GM12872 (cell line): Measurements from ENCODE around the gene ADCK2.

Experiments
- CTCF ChIP-seq: IDR thresholded peaks from 3 replicates; pipeline ENCODE4 v1.5.1; 2011; ENCODE audit warnings: low read depth, mild to moderate bottlenecking, low read length, moderate library complexity; ENCODE audit not compliant: insufficient read depth

Gene ADCK2

GRCh38 chr7:140653319-140654108 is 19.2 kb upstream of the ADCK2 start:
- TF ChIP-seq CTCF, result peak; percentile 85

- no peak for TF ChIP-seq CTCF
Measured at GRCh38 chr7:140654109-140654387, 18.7 kb upstream of the ADCK2 start.

- TF ChIP-seq CTCF, result no peak
Measured at GRCh38 chr7:140654661-140655060, 18.1 kb upstream of the ADCK2 start.

GRCh38 chr7:140655511-140656408 is 17.0 kb upstream of the ADCK2 start:
- TF ChIP-seq CTCF, result no peak

GRCh38 chr7:140656548-140657515 is 15.9 kb upstream of the ADCK2 start:
- no peak for TF ChIP-seq CTCF

GRCh38 chr7:140657891-140658290 is 14.9 kb upstream of the ADCK2 start:
- no peak for TF ChIP-seq CTCF

DNA sequence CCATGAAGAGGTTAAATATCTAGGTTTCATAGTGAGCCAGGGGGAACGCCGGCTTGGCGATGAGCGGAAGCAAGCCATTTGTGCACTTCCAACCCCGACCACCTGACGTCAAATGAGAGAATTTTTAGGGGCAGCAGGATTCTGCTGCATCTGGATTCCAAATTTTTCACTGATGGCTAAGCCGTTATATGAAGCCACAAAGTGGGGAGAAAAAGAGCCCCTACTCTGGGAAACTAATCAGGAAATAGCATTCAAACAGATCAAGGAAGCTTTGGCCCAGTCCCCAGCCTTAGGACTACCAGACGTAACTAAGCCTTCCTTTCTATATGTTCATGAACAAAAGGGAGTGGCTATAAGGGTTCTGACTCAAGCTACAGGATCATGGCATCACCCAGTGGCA is 12.9 kb upstream of the ADCK2 start:
- TF ChIP-seq CTCF, result no peak
